Activated gamma-delta T cell treated with anti-CD3 and anti-CD28 coated beads, Interleukin-2, amount 50 U/mL, for 16 hours (primary cell): ENCODE data around the gene AOAH.

Source experiments
- DNase-seq: peaks from one replicate; pipeline ENCODE4 v3.0.0-alpha.2; 2020; ENCODE audit warnings: low read depth

The AOAH gene

DNA sequence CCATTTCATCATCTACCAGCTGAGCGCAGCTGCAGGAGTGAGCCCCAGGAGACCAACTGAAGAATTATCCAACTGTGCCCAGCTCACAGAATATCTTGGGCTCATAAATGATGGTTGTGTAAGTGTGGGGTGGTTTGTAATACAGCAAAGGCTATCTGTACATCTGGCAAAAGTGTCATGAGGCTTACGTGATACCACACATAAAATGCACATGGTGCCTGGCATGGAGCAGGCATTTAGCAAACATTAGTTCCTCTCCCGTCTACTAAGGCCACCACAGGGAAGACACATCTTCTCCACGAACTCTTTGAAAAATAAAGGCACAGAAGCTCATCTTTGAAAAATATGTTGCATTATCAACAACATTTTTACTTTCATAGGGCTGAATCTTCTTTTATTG is 32.3 kb downstream of the AOAH start:
- DNase-seq = no peak

DNA sequence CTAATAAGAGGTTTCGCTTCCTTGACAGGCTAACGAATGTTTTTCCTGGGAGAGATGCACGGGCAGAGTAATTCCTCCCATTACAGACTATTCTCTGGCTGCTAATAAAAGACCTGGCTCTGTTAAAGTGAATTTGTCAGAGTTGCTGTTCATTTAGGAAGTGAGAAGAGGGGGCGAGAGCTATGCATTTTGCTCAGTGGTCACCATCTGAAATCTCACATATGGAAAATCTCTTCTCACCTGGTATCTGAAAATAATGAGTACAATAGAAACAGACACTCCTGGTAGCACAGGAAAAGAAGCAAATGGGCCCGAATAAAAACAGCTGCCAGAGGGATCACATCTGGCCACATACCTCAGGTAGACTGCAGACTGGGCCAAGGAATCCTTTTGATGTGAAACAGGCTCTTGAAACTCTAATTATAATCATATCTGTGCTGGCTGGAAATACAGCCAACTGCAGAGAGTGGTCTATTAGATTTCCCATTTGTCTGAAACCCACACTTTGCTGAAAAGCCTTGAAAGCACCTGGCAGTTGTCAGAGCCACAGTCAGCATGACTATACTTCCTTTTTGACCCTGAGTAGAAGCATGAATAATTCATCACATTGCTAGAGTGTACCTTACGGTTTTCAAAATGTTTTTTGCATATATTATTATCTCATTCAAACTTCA is 33.6 kb downstream of the AOAH start:
- no peak for DNase-seq

DNA sequence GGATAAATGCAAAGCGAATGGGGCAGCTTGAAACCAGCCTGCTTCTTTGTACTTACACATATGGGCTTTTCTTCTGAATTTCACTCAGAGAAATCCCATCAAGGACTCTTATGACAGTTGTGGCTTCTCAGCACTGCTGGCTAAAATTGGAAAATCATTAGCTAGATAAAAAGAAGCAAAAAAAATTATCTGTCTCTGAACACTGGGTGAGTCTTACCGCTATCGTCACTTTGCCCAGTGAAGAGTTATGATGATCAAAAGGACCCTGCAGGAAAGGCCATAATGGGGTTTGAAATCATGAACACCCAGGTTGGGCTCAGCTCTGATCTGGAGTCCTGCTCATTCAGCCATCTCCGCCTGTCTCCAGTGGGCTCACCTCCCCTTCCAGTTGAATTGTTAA is 34.3 kb downstream of the AOAH start:
- no peak for DNase-seq

DNA sequence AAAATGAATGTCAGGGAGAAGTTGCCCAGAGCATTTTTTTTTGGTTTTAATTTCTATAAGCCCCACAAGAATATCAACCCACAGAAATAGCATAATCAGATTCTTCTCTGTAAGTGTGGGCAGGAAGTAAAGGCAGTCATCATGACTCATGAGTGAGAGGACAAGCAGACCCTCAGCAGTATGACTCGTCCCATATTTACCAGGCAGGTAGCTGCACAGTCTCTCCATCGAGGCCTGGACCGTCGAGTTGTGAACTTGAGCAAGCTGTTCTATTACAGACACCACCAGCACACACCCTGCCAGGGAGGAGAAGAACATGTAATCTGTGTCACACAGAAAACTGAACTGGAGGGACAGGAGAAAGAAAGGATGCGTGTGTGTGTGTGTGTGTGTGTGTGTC is 37.8 kb downstream of the AOAH start:
- DNase-seq = peak; percentile 38

DNA sequence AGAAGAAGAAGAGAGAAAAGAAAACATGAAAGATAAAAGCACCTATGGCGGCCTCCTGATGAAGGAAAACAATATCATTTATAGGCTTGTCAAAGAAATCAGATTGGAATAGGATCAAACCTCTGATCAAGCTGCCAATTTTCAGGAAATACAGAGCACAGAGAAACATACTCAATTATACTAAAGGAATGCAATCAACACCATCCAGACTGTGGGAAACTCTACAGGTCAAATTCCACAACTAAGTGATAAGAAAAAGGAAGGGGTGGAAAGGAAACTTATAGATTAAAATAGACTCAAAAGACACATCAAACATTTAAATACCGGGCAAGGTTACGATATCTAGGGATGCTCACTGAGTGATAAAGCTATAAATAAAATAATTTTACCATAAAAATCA is 39.3 kb downstream of the AOAH start:
- no peak for DNase-seq

DNA sequence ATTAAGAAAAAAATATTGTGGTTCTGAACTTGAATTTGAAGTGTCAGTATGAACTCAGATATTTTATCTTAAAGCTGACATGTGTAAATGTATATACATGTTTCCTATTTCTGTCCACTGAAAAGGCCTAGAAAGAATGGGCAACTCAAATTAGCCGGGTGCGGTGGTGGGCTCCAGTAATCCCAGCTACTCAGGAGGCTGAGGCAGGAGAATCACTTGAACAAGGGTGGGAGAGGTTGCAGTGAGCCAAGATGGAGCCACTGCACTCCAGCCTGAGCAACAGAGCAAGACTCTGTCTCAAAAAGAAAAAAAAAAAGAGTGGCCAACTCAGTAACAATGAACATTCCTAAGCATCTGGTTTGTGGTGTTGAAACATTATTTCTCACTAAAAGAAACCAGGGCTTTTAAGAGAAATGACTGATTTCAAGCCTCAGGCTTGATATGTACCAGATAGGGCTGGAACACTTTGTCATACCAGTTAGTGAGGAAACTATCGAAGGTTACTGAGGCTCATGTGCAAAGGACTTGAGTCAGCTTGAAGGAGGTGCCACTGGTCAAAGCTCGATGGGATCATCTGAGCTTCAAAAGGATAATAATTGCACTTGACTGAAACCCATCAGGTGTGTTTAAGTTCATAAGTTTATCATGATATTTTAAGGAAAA is 40.5 kb downstream of the AOAH start:
- no peak for DNase-seq

DNA sequence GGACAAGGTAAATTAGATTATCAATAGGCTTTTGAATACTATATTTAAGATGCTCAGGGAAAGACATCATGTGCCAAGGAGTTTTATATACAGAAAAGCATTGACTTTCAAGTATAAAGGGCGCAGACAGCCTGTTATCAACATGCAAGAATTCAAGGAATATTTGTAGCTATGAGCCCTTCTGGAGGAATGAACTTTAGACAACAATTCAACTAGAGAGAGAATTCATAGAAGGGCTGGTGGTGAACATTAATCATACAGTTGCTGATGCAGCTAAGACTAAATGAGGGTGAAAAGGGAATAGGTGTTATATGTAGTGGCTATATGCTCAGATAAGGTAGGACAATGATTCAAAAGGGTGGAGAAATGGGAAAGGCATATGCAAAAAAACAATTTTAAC is 41.2 kb downstream of the AOAH start:
- no peak for DNase-seq

DNA sequence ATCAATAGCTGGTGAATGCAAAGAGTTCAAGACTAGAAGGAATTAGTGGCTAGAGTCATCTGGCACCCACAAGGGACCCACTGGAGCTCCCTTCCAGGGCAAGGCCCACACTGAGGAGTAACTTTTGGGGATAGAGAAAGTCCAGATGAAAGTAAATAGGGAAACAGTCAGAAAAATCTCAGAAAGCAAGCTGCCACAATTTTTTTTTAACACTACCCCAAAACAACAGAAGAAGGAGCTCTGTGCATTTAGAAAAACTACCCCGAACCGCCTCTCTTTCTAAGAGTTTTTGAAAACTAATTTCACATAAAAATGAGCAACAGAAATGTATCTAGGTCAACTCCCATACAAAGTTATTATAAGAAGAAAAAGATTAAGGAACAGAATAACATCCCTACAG is 42.2 kb downstream of the AOAH start:
- DNase-seq = no peak

DNA sequence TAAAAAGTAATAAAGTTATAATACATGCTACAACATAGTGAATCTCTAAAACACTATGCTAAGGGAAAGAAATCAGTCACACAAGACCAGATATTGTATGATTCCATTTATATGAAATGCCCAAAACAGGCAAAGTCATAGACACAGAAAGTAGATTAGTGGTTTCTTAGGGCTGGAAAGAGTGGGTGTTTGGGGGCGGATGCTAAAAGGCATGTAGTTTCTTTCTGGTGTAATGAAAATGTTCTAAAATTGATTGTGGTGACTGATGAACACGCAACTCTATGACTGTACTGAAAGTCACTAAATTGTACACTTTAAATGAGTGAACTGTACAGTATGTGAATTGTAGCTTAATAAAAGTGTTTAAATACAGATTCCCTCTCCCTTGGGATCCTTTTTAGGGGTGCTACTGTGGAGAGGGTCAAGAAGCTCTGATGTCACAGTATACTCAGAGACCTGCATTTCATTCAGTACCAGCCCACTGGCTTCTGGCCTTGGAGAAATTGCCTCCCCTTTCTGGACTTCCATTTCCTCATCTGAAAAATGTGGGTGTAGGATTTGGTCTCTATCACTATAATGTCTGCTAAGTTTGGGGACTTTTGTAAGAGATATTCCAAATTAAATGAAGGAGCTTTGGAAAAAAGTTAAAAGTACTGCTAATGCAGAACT is 46.4 kb downstream of the AOAH start:
- DNase-seq = peak; percentile 61

DNA sequence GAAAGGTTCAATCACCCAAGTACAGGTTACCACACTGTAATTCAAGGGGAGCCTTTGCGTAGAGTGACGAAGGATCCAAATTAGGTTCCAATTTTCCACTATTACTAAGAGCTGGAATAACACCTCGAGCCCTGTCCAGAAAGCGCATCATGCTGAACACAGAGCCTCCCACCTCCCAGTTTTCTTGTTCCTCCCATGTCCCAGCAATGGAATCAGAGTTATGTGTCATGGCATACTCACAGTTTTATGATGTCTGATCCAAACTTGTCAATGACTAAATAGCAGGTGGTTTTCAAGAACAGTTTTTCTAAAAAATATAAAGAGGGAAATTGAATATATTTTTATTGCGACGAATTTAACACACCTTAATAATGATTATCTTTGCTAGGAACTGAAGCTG is 50.6 kb downstream of the AOAH start:
- DNase-seq = no peak

DNA sequence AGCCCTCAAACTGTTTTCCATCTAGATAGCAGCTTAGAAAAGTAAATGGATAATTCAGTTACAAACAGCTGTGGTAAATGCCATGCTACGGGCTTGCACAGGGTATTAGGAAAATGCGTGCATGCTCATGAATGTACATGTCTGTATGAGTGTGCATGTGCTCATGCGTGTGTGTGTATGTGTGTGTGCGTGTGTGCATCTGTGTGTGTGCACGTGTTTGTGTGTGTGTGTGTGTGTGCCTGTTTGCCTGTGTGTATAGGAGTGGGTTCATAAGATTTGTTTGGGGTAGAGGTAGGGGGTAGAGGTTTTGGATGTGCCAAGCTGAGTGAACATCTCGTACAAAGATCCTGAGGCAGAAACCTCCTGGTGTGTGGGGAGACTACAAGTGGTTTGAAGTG is 52.9 kb downstream of the AOAH start:
- DNase-seq = no peak

DNA sequence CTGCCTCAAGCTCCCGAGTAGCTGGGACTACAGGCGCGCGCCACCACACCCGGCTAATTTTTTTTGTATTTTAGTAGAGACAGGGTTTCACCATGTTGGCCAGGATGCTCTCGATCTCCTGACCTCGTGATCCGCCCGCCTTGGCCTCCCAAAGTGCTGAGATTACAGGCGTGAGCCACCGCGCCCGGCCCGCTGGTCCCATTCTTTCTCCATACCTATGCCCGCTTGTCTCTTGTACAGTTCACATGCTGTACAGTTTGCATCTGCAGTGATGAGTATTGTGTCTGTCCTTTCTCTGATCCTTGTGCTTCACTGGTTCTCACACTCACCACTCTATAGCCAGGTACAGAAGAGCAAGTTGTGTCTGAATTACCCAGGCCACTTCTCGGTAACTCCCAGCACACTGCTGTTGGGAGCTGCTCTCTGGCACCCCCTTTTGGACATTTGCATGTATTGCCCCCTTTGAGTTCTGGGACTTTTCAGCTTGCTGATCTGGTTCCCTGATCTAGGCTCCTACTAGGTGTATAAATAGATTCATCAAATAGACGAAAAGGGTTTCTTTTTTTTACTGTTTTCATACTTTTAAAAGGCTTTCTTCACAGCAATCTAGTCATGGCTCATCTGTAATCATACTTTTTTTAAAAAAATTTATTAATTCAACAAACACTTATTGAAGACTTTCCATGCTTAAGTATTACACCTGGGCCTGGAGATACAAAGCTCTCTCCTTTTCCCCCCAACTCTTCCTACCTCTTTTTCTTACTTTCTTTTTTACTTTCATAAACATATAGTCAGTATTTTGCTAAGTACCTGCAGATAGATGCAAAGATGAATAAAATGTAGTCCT is 53.5 kb downstream of the AOAH start:
- peak; percentile 55 for DNase-seq

DNA sequence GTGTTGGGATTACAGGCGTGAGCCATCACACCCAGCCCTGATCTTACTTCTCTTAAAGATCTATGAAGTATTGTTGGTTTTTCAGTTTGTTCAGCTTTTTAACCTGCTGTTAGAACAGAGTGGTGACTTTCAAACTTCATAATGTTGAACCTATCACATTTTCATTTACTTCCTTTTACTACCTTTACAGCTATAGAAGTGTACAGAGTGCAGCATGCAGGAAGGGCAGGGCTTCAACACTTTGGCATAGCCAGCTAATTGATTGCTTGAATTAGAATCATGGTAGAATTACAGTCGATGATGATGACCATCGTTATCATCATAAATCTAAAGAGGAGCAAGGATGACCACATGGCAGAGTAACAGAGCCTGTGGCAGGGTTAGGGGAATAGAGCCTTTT is 55.5 kb downstream of the AOAH start:
- DNase-seq = no peak

DNA sequence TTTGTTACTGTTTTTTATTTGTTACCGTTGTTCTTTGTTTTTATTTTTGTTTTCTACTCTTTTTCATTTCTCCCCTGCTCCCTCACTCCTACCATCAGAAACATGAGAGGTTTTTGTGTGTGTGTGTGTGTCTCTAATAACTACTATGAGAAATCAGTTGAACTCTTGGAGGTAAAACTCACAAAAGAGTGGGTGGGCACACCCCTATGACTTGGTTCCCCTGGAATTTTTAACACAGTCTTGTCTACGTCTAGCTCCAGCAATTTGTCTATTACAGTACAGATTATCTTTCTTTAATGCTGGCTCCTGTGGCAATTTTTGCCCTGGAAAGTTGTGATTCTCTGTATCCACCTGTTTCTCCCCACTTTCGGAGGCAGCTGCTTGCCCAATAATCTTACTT is 56.2 kb downstream of the AOAH start:
- no peak for DNase-seq

DNA sequence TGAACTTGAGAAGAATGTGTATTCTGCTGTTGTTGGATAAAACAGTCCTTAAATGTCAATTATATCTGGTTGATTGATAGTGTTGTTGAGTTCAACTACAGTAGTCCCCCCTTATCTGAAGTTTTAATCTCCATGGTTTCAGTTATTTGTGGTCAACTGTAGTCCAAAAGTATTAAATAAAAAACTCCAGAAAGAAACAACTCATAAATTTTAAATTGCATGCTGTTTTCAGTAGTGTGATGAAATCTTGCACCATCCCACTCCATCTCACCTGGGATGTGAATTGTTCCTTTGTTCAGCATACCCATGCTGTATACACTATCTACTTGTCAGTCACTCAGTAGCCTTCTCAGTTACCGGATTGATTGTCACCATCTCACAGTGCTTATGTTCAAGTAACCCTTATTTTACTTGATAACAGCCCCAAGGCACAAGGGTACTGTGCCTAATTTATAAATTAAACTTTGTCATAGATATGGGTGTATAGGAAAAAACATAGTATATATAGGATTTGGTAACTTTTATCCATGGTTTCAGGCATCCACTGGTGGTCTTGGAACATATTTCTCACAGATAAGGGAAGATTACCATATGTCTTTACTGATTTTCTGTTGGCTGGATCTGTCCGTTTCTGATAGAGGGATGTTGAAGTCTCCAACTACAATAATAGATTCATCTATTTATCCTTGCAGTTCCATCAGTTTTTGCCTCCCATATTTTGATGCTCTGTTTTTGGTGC is 57.1 kb downstream of the AOAH start:
- DNase-seq = no peak

DNA sequence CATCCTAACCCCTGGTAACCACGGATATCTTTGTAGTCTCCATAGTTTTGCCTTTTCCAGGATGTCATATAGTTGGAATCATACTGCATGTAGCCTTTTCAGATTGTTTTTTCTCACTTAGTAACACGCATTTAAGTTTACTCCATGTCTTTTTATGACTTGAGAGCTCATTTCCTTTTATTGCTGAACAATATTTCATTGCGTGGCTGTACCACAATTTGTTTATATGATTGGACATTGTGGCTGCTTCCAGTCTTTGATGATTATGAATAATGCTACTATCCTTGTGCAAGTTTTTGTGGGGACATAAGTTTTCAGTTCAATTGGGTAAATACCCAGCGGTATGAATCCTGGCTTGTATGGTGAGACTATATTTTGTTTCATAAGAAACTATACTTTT is 60.8 kb downstream of the AOAH start:
- DNase-seq = no peak

DNA sequence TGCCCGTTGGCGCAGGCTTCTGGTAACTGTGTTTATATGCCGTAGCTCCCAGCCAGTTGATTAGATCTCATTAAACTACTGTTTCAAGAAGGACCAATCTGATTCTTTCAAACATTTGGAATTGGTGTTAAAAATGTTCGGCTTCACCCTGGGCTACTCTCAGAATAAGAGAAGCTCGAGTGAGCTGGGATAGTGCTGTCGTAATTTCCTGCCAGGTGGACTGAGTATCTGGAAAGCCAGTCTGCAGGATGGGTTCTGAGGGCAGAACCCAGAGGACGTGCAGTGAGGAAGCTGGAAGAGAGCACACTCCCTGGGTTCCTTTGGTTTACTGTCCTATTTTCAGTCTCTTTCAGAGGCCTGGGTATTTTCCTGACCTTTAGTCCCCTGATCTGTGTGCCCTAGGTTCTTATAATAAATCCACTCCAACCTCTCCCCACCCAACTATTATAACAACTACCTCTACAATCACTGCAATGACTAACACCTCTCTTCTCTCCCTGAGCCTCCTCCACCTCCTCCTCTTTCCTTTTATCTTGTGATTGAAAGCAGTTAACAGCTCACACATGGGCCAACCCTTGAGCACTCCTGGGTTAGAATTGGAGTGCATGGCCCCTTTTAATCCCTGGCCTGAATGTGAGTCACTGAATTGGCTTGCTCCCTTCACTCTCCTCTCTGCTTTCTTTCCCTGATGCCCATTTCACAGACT is 63.0 kb downstream of the AOAH start:
- DNase-seq = no peak

DNA sequence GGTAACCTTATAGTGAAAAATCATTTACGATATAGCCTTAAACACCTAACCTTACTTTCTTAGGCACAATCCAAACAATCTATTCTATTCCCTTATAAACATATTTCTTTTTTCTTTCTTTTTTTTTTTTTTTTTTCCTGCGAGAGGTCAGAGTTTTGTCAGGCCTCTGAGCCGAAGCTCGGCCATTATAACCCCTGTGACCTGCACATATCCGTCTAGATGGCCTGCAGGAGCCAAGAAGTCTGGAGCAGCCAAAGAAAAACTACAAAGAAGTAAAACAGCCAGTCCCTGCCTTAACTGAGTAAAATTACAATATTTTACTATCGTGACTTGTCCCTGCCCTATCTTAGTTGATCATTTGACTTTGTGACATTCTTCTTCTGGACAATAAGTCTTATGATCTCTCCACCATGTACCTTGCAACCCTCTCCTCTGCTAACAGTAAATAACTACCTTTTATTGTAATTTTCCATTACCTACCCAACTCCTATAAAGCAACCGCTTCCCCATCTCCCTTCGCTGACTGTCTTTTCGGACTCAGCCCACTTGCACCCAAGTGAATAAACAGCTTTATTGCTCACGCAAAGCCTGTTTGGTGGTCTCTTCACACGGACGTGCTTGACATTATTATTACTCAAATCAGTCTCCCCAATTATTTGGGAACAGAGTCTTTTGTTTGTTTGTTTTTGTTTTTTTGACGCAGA is 64.5 kb downstream of the AOAH start:
- DNase-seq = no peak

DNA sequence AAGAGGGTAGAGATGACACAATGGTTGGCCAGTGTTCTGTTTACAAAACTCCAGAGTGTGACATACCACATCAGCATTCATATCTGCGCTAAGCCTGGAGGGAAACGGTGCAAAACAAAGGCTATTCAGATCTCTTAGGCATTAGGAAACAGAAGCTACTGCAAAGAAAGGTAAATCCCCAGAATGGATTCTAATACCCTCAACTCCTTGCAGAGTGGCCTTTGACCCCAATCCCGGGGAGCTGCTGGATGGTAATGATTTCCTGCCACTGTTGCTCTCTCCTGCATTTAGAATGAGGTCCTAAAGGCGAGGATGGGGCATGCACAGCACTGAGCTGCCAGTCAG is 65.2 kb downstream of the AOAH start:
- no peak for DNase-seq

DNA sequence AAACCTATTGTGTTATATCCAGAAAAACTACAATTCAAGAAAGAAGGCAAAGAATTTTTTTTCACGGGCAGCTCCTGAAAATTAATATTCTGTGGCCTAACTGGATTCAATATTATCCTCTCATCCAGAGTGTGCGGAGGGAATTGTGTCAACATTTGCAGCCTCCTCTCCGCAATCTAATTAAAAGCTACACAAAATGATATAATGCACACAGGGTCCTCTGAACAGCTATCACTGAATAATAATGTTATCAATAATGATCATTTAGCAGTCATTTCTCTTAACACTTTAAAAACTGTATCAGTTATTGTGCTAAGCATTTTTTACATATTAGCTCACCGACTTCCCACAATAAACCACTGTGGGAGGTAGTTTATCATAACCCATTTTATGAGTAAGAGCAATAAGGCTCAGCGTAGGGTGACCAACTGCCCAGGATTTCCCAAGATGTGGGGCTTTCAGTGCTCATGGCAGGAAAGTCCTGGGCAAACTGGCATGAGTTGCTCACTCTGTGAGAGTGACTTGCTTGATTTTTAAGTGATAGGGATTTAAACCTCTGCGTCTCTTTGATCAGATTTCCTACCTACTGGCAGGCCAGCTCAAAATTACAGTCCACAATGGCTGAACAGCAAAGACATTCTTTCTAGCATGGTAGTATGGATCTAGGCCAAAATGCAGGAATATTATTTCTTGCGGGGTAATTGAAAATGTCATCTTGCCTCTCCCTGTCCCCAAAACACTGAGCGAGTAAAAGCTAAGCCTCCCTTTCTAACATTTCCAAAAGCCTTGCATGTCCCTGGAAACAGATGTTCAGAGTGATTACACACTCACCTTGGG is 65.7 kb downstream of the AOAH start:
- no peak for DNase-seq
